A673 (cell line): ENCODE data around the gene CD200R1. TPM values are rescaled to one million over a fixed set of nuclear protein-coding genes. Genes with fewer than 3 reads are reported as not detected.

Source experiments
- BruUV-seq: library from RNA; stranded (reverse); fragments of 400-500 nt; replicated peaks from 2 replicates; lab custom pipeline; 2021; lab: Mats Ljungman, UMichigan
- CTCF ChIA-PET: fragments of 300-600 bp; sonication (Branson Sonifier 250); formaldehyde crosslinking; loops from one replicate; lab custom pipeline; 2022; ENCODE audit warnings: antibody characterized with exemption; lab: Charles Lee
- POLR2A ChIA-PET: fragments of 300-600 bp; sonication (Branson Sonifier 250); formaldehyde crosslinking; loops from one replicate; lab custom pipeline; 2022; ENCODE audit warnings: antibody characterized with exemption; ENCODE audit not compliant: low non-redundant PET; lab: Charles Lee
- DNase-seq: peaks from one replicate; pipeline ENCODE4 v3.0.0-alpha.2; 2015; ENCODE audit warnings: low spot score
- H3K27ac ChIP-seq: fragments of 200-600 bp; sonication (generic); 2 replicates; pipeline ENCODE4 v1.5.1; 2016; ENCODE audit warnings: mixed run types, low read depth, mild to moderate bottlenecking, mixed read lengths, antibody characterized with exemption, low read length; ENCODE audit not compliant: poor library complexity, severe bottlenecking
- H3K27me3 ChIP-seq: fragments of 200-600 bp; sonication (generic); replicated peaks from 2 replicates; pipeline ENCODE4 v1.6.1; 2017; ENCODE audit warnings: mixed run types, low read depth, mild to moderate bottlenecking, mixed read lengths, antibody characterized with exemption, low read length; ENCODE audit not compliant: insufficient read depth, poor library complexity
- H3K36me3 ChIP-seq: fragments of 200-600 bp; sonication (generic); 2 replicates; pipeline ENCODE4 v1.6.1; 2016; ENCODE audit warnings: mixed run types, mild to moderate bottlenecking, mixed read lengths, antibody characterized with exemption, low read length; ENCODE audit not compliant: insufficient read depth, poor library complexity, severe bottlenecking
- H3K4me1 ChIP-seq: fragments of 200-600 bp; sonication (generic); 2 replicates; pipeline ENCODE4 v1.6.1; 2017; ENCODE audit warnings: mixed run types, mild to moderate bottlenecking, mixed read lengths, antibody characterized with exemption, low read length; ENCODE audit not compliant: insufficient read depth, poor library complexity, severe bottlenecking
- H3K4me3 ChIP-seq: fragments of 200-600 bp; sonication (generic); 2 replicates; pipeline ENCODE4 v1.5.1; 2016; ENCODE audit warnings: low read depth, mixed run types, mild to moderate bottlenecking, mixed read lengths, low read length; ENCODE audit not compliant: poor library complexity, severe bottlenecking
- H3K9me3 ChIP-seq: fragments of 200-600 bp; sonication (generic); 2 replicates; pipeline ENCODE4 v1.6.1; 2016; ENCODE audit warnings: mixed run types, low read depth, mild to moderate bottlenecking, mixed read lengths, antibody characterized with exemption, low read length; ENCODE audit not compliant: poor library complexity, severe bottlenecking
- CTCF ChIP-seq: fragments of 300-800, 200-600 bp; sonication (generic); conservative IDR thresholded peaks from 2 replicates; pipeline ENCODE4 v1.5.1; 2017; ENCODE audit warnings: low read depth, mild to moderate bottlenecking, antibody characterized with exemption, low read length, moderate library complexity, mixed read lengths
- EZH2 ChIP-seq: fragments of 200-600 bp; sonication (generic); IDR thresholded peaks from 2 replicates; pipeline ENCODE4 v1.6.1; 2017; ENCODE audit warnings: borderline replicate concordance, low read depth, mild to moderate bottlenecking, mixed read lengths, antibody characterized with exemption, low read length; ENCODE audit not compliant: poor library complexity, severe bottlenecking
- intact Hi-C: fragments of 100-400 bp; cut with micrococcal nuclease; formaldehyde crosslinking; loops from one replicate; pipeline ENCODE4 v1.10.0; 2022; ENCODE audit not compliant: unreplicated experiment
- total RNA-seq: library from RNA; stranded (reverse); gene quantifications from 2 replicates; pipeline ENCODE4 v1.2.3, GENCODE V29; 2021

The CD200R1 gene
- total RNA-seq, 1 experiment from 2014 or later: not detected

- CTCF ChIA-PET: interaction anchor here (0.6 kb wide), 2 partner anchors 16 to 559 kb away, joined by 6 to 20 read pairs; no protein-coding TSS in a partner anchor
- Histone ChIP-seq H3K9me3 (no peaks in the 10 kb centered on the region), H3K27me3 (no peaks in the 10 kb centered on the region), H3K4me1 (peaks cover 9% of the 10 kb centered on the region), H3K4me3 (peak overlapping the region; percentile 87), H3K27ac (peak overlapping the region; percentile 95), H3K36me3 (peaks cover 29% of the 10 kb centered on the region)
- intact Hi-C loops: no loop called here
- POLR2A ChIA-PET: no interaction called here
- TSS peak; percentile 40 for BruUV-seq
- TF ChIP-seq EZH2 (no peak), CTCF (no peak)
- peak; percentile 71 for DNase-seq
Measured at GRCh38 chr3:113018536-113019181, 43.8 kb upstream of the CD200R1 start.

- no peak for DNase-seq
- CTCF ChIA-PET: no interaction called here
Measured at GRCh38 chr3:113013593-113013992, 38.7 kb upstream of the CD200R1 start.

GRCh38 chr3:113008117-113008516 is 33.2 kb upstream of the CD200R1 start:
- H3K27me3 ChIP-seq: no peaks in the 10 kb centered on the region
- POLR2A ChIA-PET: no interaction called here
- BruUV-seq: no TSS peak
- peaks cover 85% of the 10 kb centered on the region for H3K36me3 ChIP-seq
- no peak overlapping the region for H3K27ac ChIP-seq
- no peaks in the 10 kb centered on the region for H3K9me3 ChIP-seq
- DNase-seq: no peak
- TF ChIP-seq EZH2 (no peak), CTCF (no peak)
- intact Hi-C loops: no loop called here
- H3K4me1 ChIP-seq: peaks cover 22% of the 10 kb centered on the region
- H3K4me3 ChIP-seq: no peak overlapping the region
- CTCF ChIA-PET: no interaction called here

More at GRCh38 chr3:113013593-113013992, 38.7 kb upstream of the CD200R1 start:
- intact Hi-C loops: no loop called here
- H3K9me3 ChIP-seq: no peaks in the 10 kb centered on the region
- H3K36me3 ChIP-seq: peaks cover 76% of the 10 kb centered on the region
- peaks cover 9% of the 10 kb centered on the region for H3K4me1 ChIP-seq
- H3K27ac ChIP-seq: no peak overlapping the region
- BruUV-seq: no TSS peak
- H3K27me3 ChIP-seq: no peaks in the 10 kb centered on the region
- POLR2A ChIA-PET: no interaction called here
- no peak for TF ChIP-seq EZH2
- TF ChIP-seq CTCF: no peak
- no peak overlapping the region for H3K4me3 ChIP-seq
